Breast epithelium (tissue), 4 donors: ENCODE data around the gene FRAT1. TPM values are rescaled to one million over a fixed set of nuclear protein-coding genes. Genes with fewer than 3 reads are reported as not detected.
A peak's percentile ranks its signal among the peaks of the same experiment; 100 is the strongest.

Experiments used
- DNase-seq, 2 donors: peaks; one replicate each; pipeline ENCODE4 v3.0.0-alpha.2; 2019; ENCODE audit warnings: low spot score in 2 of 2
- H3K27ac ChIP-seq, 2 donors: fragments of 200-600 bp; sonication (generic) in 1 of 2; one replicate each; pipeline ENCODE4 v1.5.1; 2016 to 2019; ENCODE audit warnings: mild to moderate bottlenecking in 1 of 2
- H3K27me3 ChIP-seq, 2 donors: fragments of 200-600 bp; sonication (generic) in 1 of 2; one replicate each; pipeline versions ENCODE4 v1.5.1 to v1.6.0; 2017 to 2019; ENCODE audit warnings: control low read depth in 1 of 2, mild to moderate bottlenecking in 1 of 2
- H3K36me3 ChIP-seq: fragments of 200-600 bp; one replicate; pipeline ENCODE4 v1.5.1; 2019
- H3K4me1 ChIP-seq, 2 donors: fragments of 200-600 bp; sonication (generic); one replicate each; pipeline ENCODE4 v1.5.1; 2016 to 2019; ENCODE audit warnings: control low read depth in 1 of 2
- H3K4me3 ChIP-seq, 3 donors: fragments of 200-600 bp; sonication (generic); 1 replicate in 2 of 3; 2 replicates in 1 of 3; pipeline ENCODE4 v1.5.1; 2016 to 2019; ENCODE audit warnings: mild to moderate bottlenecking in 3 of 3, moderate library complexity in 2 of 3
- H3K9me3 ChIP-seq, 2 donors: fragments of 200-600 bp; sonication (generic) in 1 of 2; one replicate each; pipeline ENCODE4 v1.5.1; 2016 to 2019; ENCODE audit warnings: control low read depth in 1 of 2
- POLR2A ChIP-seq: fragments of 450-650 bp; IDR thresholded peaks from one replicate; pipeline ENCODE4 v1.6.1; 2016; ENCODE audit warnings: antibody characterized with exemption, mild to moderate bottlenecking, moderate library complexity
- POLR2AphosphoS5 ChIP-seq, 3 donors: sonication (generic); formaldehyde crosslinking; IDR thresholded peaks; one replicate each; pipeline ENCODE4 v1.6.1; 2017; ENCODE audit warnings: antibody characterized with exemption in 3 of 3
- intact Hi-C: fragments of 100-400 bp; cut with DNase I; formaldehyde crosslinking; loops from one replicate; pipeline ENCODE4 v1.15.1; 2023; ENCODE audit warnings: low total_unique reads
- total RNA-seq, 3 donors: library from RNA; depleted of rRNA; stranded (reverse); fragments of >200 nt; gene quantifications; one replicate each; pipeline ENCODE4 v1.1.0, GENCODE V29; 2016
- TF ChIP-seq, protein P1 (sequence below), 3 donors: fragments of 450-650 bp; IDR thresholded peaks; one replicate each; pipeline ENCODE4 v1.5.1; 2016 to 2017; ENCODE audit warnings: antibody characterized with exemption in 3 of 3, mild to moderate bottlenecking in 3 of 3, moderate library complexity in 3 of 3

Gene FRAT1
- total RNA-seq, 3 donors from 2014 or later, result 3.6 to 11.6 (median 9.8) TPM

DNA sequence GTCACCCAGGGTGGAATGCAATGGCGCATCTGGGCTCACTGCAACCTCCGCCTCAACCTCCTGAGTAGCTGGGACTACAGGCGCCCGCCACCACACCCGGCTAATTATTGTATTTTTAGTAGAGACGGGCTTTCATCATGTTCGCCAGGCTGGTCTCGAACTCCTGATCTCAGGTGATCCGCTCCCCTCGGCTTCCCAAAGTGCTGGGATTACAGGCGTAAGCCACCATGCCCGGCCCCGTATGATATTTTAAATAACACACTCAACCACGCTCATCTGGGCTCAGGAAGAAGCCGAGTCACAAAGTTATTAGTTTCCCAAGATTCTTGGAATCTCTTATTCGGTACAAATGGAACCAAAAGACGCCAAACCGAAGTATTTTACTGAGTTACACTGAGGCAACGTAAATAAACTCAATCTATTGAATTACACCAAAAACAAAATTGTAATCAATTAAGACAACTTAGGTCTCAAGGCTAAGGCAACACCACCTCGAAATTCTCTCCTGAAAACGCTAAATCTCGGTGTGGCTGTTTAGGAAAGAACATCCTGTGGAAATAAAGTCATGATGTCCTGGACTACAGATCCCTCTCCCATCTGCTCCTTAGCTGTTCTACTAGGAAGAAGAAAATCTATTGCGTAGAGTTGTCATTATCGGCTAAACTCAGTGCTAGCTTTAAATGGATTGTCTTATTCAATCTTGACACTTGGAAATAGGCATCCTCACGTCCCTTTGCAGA lies 27.5 kb upstream of the FRAT1 start:
- TF ChIP-seq POLR2A (no peak), POLR2AphosphoS5 (IDR thresholded peaks at IDR 0.05) (no peak)
- TF ChIP-seq, protein P1, sequence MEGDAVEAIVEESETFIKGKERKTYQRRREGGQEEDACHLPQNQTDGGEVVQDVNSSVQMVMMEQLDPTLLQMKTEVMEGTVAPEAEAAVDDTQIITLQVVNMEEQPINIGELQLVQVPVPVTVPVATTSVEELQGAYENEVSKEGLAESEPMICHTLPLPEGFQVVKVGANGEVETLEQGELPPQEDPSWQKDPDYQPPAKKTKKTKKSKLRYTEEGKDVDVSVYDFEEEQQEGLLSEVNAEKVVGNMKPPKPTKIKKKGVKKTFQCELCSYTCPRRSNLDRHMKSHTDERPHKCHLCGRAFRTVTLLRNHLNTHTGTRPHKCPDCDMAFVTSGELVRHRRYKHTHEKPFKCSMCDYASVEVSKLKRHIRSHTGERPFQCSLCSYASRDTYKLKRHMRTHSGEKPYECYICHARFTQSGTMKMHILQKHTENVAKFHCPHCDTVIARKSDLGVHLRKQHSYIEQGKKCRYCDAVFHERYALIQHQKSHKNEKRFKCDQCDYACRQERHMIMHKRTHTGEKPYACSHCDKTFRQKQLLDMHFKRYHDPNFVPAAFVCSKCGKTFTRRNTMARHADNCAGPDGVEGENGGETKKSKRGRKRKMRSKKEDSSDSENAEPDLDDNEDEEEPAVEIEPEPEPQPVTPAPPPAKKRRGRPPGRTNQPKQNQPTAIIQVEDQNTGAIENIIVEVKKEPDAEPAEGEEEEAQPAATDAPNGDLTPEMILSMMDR (IDR thresholded peaks at IDR 0.05), result no peak
- H3K36me3 ChIP-seq, result no peaks in the 10 kb centered on the region
- H3K27me3 ChIP-seq, result no peaks in the 10 kb centered on the region
- H3K4me3 ChIP-seq, result peak overlapping the region; percentile 83 to 95 (median 90)
- intact Hi-C loops, result loop anchor here (5.0 kb wide), 1 partner anchor 151 kb away; no protein-coding TSS in a partner anchor
- H3K9me3 ChIP-seq, result no peaks in the 10 kb centered on the region
- DNase-seq, result no peak
- no peaks in the 10 kb centered on the region for H3K4me1 ChIP-seq
- H3K27ac ChIP-seq, result peak overlapping the region; percentile 96

DNA sequence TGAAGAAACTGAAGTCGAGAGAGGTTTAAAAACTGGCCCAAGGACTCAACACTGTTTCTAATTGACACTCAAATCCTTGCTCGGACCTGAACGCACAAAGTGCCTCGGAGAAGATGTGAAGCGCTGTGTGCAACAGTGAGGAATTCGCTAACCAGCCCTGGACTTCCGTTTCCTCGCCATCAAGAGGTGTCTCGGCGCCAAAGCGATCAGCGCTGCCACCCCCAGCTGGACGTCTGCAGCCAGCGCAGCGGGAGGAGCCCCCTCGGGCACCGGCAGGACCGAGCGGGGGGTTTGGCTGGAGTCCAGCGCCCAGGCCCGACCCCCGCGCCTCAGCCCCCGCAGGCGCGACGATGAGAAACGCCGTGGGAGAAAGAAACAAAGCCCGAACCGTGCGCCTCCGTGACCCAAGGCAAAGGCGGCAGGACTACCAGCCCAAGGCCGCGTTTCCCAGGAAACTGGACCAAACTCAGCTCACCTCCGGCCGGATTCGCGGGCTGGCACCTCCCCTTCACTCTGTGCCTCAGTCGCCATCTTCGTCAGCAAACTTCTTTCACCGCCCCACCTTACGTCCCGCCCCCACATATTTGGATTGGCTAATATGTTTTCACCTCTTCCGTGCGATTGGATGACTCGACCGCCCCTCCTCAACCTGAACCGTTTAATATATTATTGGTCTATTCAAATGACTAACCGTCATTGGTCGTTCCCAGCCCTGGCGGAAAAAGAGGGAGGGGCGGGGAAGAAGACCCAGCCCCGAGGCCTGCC lies 26.8 kb upstream of the FRAT1 start, which contains the start of gene ARHGAP19:
TSS of gene ARHGAP19 (minus strand) at position 541 of the 765 bp plus-strand sequence. CDS start at position 531, 10 bp downstream.
- DNase-seq, result peak; percentile 93 to 98
- H3K27ac ChIP-seq, result peak within 1 kb of the TSS; percentile 96
- H3K9me3 ChIP-seq, result no peaks in the 10 kb centered on the region
- peak within 1 kb of the TSS; percentile 83 to 95 (median 90) for H3K4me3 ChIP-seq
- intact Hi-C loops, result loop anchor here (5.0 kb wide), 1 partner anchor 150 kb away; no protein-coding TSS in a partner anchor
- no peaks in the 10 kb centered on the region for H3K36me3 ChIP-seq
- TF ChIP-seq POLR2AphosphoS5 (IDR thresholded peaks at IDR 0.05), result peak; percentile 61 to 79 (median 66)
- peak; percentile 34 for TF ChIP-seq POLR2A
- TF ChIP-seq, protein P1 (IDR thresholded peaks at IDR 0.05), result peak in 1 of 3 donors; percentile 13
- no peaks in the 10 kb centered on the region for H3K27me3 ChIP-seq
- no peaks in the 10 kb centered on the region for H3K4me1 ChIP-seq

DNA sequence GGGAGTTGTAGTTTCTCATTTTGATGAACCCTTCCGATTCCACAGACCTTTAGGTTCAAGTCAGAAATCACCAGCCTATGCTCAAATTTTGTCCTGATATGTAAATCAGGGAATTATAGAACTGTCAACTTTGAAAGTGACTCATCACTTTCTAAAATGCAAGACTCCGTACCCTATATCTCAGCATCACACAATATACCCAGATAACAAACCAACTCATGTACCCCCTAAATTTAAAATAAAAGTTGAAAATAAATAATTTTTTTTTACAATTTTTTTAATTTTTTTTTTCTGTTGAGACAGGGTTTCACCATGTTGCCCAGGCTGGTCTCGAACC lies 26.2 kb upstream of the FRAT1 start:
- TF ChIP-seq, protein P1 (IDR thresholded peaks at IDR 0.05), result no peak
- TF ChIP-seq POLR2A (no peak), POLR2AphosphoS5 (IDR thresholded peaks at IDR 0.05) (no peak)
- H3K9me3 ChIP-seq, result no peaks in the 10 kb centered on the region
- DNase-seq, result no peak
- no peak overlapping the region for H3K27ac ChIP-seq
- peak overlapping the region in 1 of 3 donors; percentile 95 for H3K4me3 ChIP-seq
- no peaks in the 10 kb centered on the region for H3K27me3 ChIP-seq
- no peaks in the 10 kb centered on the region for H3K36me3 ChIP-seq
- intact Hi-C loops, result loop anchor here (5.0 kb wide), 1 partner anchor 149 kb away; no protein-coding TSS in a partner anchor
- no peaks in the 10 kb centered on the region for H3K4me1 ChIP-seq

DNA sequence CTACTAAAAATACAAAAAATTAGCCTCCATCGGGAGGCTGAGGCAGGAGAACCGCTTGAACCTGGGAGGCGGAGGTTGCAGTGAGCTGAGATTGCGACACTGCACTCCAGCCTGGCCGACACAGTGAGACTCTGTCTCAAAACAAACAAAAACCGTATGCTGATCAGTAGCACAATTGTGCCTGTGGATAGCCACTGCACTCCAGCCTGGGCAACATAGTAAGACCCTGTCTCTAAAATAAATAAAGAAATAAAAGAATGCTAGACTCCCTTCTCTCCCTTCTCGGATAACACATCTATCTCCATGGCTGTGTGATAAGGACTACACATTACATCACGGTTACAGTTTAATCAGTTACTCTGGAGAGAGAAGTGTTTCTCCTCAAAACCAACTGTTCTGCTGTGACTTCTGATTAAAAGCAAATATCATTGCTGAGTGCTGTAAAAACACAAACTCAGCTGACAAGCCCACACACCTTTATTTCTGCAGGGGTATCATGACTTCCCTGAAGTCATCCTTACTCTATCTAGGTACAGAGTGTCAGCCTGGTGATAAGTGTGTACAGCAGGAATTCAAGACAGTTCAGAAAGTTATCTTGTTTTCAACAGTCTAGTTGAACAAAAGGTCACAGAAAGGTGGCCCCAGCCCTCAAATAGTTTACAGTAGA lies 21.4 kb upstream of the FRAT1 start:
- Histone ChIP-seq H3K27me3 (no peaks in the 10 kb centered on the region), H3K4me3 (no peak overlapping the region), H3K36me3 (no peaks in the 10 kb centered on the region), H3K9me3 (no peaks in the 10 kb centered on the region), H3K4me1 (no peaks in the 10 kb centered on the region), H3K27ac (no peak overlapping the region)
- DNase-seq, result no peak
- TF ChIP-seq, protein P1 (IDR thresholded peaks at IDR 0.05), result no peak
- no peak for TF ChIP-seq POLR2A
- intact Hi-C loops, result no loop called here
